HCT116 (cell line): ENCODE results near the gene LRRTM4. TPM values are rescaled to one million over a fixed set of nuclear protein-coding genes. Genes with fewer than 3 reads are reported as not detected.

Experiments used
- ATAC-seq: fragments of 200-7000 bp; cut with Tn5 transposase; 2 replicates; pipeline ENCODE4 v1.9.1; 2020; ENCODE audit warnings: mild to moderate bottlenecking, moderate library complexity
- BruUV-seq: library from RNA; stranded (reverse); fragments of 400-500 nt; replicated peaks from 2 replicates; lab custom pipeline; 2021; lab: Mats Ljungman, UMichigan
- CTCF ChIA-PET: fragments of 300-600 bp; sonication (Branson Sonifier 250); formaldehyde crosslinking; loops from one replicate; lab custom pipeline; 2021; ENCODE audit warnings: antibody characterized with exemption; lab: Charles Lee
- POLR2A ChIA-PET: fragments of 300-600, 350-600 bp; sonication (Branson Sonifier 250); formaldehyde crosslinking; loops from one replicate; lab custom pipeline; 2021; ENCODE audit warnings: antibody characterized with exemption; lab: Charles Lee
- RAD21 ChIA-PET, 2 experiments: fragments of 300-600 bp; sonication (Branson Sonifier 250); formaldehyde crosslinking; loops; one replicate each; lab custom pipeline; 2023; ENCODE audit warnings: low total read pairs in 2 of 2; ENCODE audit not compliant: uncharacterized antibody in 2 of 2, unreplicated experiment in 2 of 2, low non-redundant PET in 1 of 2; lab: Charles Lee
- DNase-seq: peaks from one replicate; pipeline ENCODE4 v3.0.0-alpha.2; 2010; ENCODE audit warnings: low read depth, low spot score
- H2AFZ ChIP-seq: fragments of 200-600 bp; shearing (Covaris generic), sonication (generic); 2 replicates; pipeline ENCODE4 v1.6.1; 2017; ENCODE audit warnings: low read depth, mixed run types, mixed read lengths, antibody characterized with exemption, low read length; ENCODE audit not compliant: poor library complexity, severe bottlenecking
- H3K27ac ChIP-seq: 2 replicates; pipeline ENCODE4 v1.5.1; 2012; ENCODE audit warnings: low read depth, low read length
- H3K27me3 ChIP-seq: fragments of 200-600 bp; sonication (generic); 2 replicates; pipeline ENCODE4 v1.6.1; 2016; ENCODE audit warnings: mixed run types, low read length, mixed read lengths; ENCODE audit not compliant: insufficient read depth
- H3K36me3 ChIP-seq, 2 experiments: fragments of 200-500 bp in 1 of 2; fragments of 200-600 bp in 1 of 2; sonication (Bioruptor generic) in 1 of 2; sonication (generic) in 1 of 2; 2 replicates each; pipeline versions ENCODE4 v1.5.1 to v1.6.1; 2014 to 2016; ENCODE audit warnings: low read length in 2 of 2, inconsistent platforms in 1 of 2, mixed read lengths in 1 of 2, mixed run types in 1 of 2; ENCODE audit not compliant: insufficient read depth in 2 of 2, control insufficient read depth in 1 of 2
- H3K4me1 ChIP-seq, 2 experiments: fragments of 200-600 bp in 1 of 2; sonication (generic) in 1 of 2; 2 replicates each; pipeline versions ENCODE4 v1.5.1 to v1.6.1; 2012 to 2017; ENCODE audit warnings: low read length in 2 of 2, inconsistent platforms in 1 of 2, mild to moderate bottlenecking in 1 of 2, mixed read lengths in 1 of 2, mixed run types in 1 of 2, moderate library complexity in 1 of 2; ENCODE audit not compliant: insufficient read depth in 2 of 2, control insufficient read depth in 1 of 2
- H3K4me2 ChIP-seq: fragments of 200-600 bp; sonication (generic); 2 replicates; pipeline ENCODE4 v1.6.1; 2017; ENCODE audit warnings: mixed run types, low read length, mixed read lengths
- H3K4me3 ChIP-seq, 2 experiments: fragments of 200-600 bp in 1 of 2; sonication (generic) in 1 of 2; replicated peaks in 1 of 2; 2 replicates each; pipeline ENCODE4 v1.5.1; 2011 to 2016; ENCODE audit warnings: low read length in 2 of 2, control low read depth in 1 of 2, low read depth in 1 of 2, mild to moderate bottlenecking in 1 of 2, mixed read lengths in 1 of 2, mixed run types in 1 of 2
- H3K79me2 ChIP-seq: fragments of 200-600 bp; sonication (generic); 2 replicates; pipeline ENCODE4 v1.6.1; 2017; ENCODE audit warnings: mild to moderate bottlenecking, mixed run types, low read length, moderate library complexity, mixed read lengths; ENCODE audit not compliant: insufficient read depth
- H3K9ac ChIP-seq: fragments of 200-600 bp; sonication (generic); 2 replicates; pipeline ENCODE4 v1.6.1; 2016; ENCODE audit warnings: low read length, mixed read lengths
- H3K9me2 ChIP-seq: fragments of 200-600 bp; sonication (generic), shearing (Covaris generic); 2 replicates; pipeline ENCODE4 v1.6.1; 2017; ENCODE audit warnings: mixed run types, mild to moderate bottlenecking, moderate library complexity; ENCODE audit not compliant: insufficient read depth
- H3K9me3 ChIP-seq, 2 experiments: fragments of 200-500 bp in 1 of 2; fragments of 200-600 bp in 1 of 2; sonication (Bioruptor generic) in 1 of 2; sonication (generic) in 1 of 2; 2 replicates each; pipeline ENCODE4 v1.6.1; 2014 to 2017; ENCODE audit warnings: low read length in 2 of 2, mixed read lengths in 2 of 2, inconsistent platforms in 1 of 2, low read depth in 1 of 2, mild to moderate bottlenecking in 1 of 2, mixed run types in 1 of 2, moderate library complexity in 1 of 2; ENCODE audit not compliant: control insufficient read depth in 1 of 2, insufficient read depth in 1 of 2
- H4K20me1 ChIP-seq: fragments of 200-600 bp; sonication (generic), shearing (Covaris generic); 2 replicates; pipeline ENCODE4 v1.6.1; 2017; ENCODE audit warnings: mixed run types, mild to moderate bottlenecking, moderate library complexity; ENCODE audit not compliant: insufficient read depth
- CBX3 ChIP-seq: IDR thresholded peaks from 2 replicates; pipeline ENCODE4 v1.6.1; 2012; ENCODE audit warnings: low read depth
- CEBPB ChIP-seq: IDR thresholded peaks from 2 replicates; pipeline ENCODE4 v1.6.1; 2012; ENCODE audit warnings: low read depth
- CTCF ChIP-seq, 3 experiments: fragments of 200-600 bp in 1 of 3; sonication (generic) in 1 of 3; IDR thresholded peaks in 2 of 3; conservative IDR thresholded peaks in 1 of 3; 2 replicates each; pipeline ENCODE4 v1.5.1; 2012 to 2017; ENCODE audit warnings: low read depth in 2 of 3, low read length in 2 of 3, antibody characterized with exemption in 1 of 3, borderline replicate concordance in 1 of 3, control low read depth in 1 of 3, mild to moderate bottlenecking in 1 of 3, mixed read lengths in 1 of 3, mixed run types in 1 of 3, moderate library complexity in 1 of 3; ENCODE audit not compliant: insufficient read depth in 1 of 3
- ELF1 ChIP-seq: IDR thresholded peaks from 2 replicates; pipeline ENCODE4 v1.6.1; 2012; ENCODE audit warnings: low read depth, borderline replicate concordance
- EZH2 ChIP-seq: fragments of 200-600 bp; sonication (generic); IDR thresholded peaks from 2 replicates; pipeline ENCODE4 v1.6.1; 2017; ENCODE audit warnings: antibody characterized with exemption, mixed run types
- EZH2phosphoT487 ChIP-seq: fragments of 200-600 bp; IDR thresholded peaks from 2 replicates; pipeline ENCODE4 v1.6.1; 2018; ENCODE audit warnings: antibody characterized with exemption, borderline replicate concordance
- FOSL1 ChIP-seq: IDR thresholded peaks from 2 replicates; pipeline ENCODE4 v1.6.1; 2012; ENCODE audit warnings: low read depth
- JUND ChIP-seq: IDR thresholded peaks from 2 replicates; pipeline ENCODE4 v1.6.1; 2012
- POLR2A ChIP-seq: IDR thresholded peaks from 2 replicates; pipeline ENCODE4 v1.7.0; 2011; ENCODE audit warnings: borderline replicate concordance; ENCODE audit not compliant: insufficient read depth, insufficient read length; ENCODE audit errors: extremely low read depth
- POLR2AphosphoS5 ChIP-seq: IDR thresholded peaks from 2 replicates; pipeline ENCODE4 v1.6.1; 2011; ENCODE audit warnings: mild to moderate bottlenecking, low read depth, low read length, moderate library complexity
- RAD21 ChIP-seq: IDR thresholded peaks from 2 replicates; pipeline ENCODE4 v1.6.1; 2012; ENCODE audit warnings: low read depth, mild to moderate bottlenecking
- SIN3A ChIP-seq: IDR thresholded peaks from 2 replicates; pipeline ENCODE4 v1.6.1; 2012; ENCODE audit warnings: low read depth
- SP1 ChIP-seq: IDR thresholded peaks from 2 replicates; pipeline ENCODE4 v1.6.1; 2012; ENCODE audit warnings: low read depth
- ZFX ChIP-seq: fragments of 450-650 bp; IDR thresholded peaks from 2 replicates; pipeline ENCODE4 v1.6.1; 2017
- ZNF274 ChIP-seq: fragments of 200-500 bp; sonication (Bioruptor generic); IDR thresholded peaks from 2 replicates; pipeline ENCODE4 v1.6.1; 2014; ENCODE audit warnings: mild to moderate bottlenecking, low read depth, low read length, inconsistent platforms
- intact Hi-C: fragments of 100-400 bp; cut with micrococcal nuclease; formaldehyde crosslinking; loops from 2 replicates; pipeline ENCODE4 v1.10.0; 2022
- total RNA-seq: library from RNA; stranded (reverse); gene quantifications from one replicate; pipeline ENCODE4 v1.2.1, GENCODE V29; 2021; ENCODE audit not compliant: unreplicated experiment
- TF ChIP-seq, protein P1 (sequence below): IDR thresholded peaks from 2 replicates; pipeline ENCODE4 v1.6.1; 2012
- TF ChIP-seq, protein P2 (sequence below): IDR thresholded peaks from 2 replicates; pipeline ENCODE4 v1.6.1; 2011; ENCODE audit warnings: mild to moderate bottlenecking, low read length, moderate library complexity; ENCODE audit not compliant: insufficient replicate concordance; ENCODE audit errors: extremely low read depth
- TF ChIP-seq, protein P3 (sequence below): IDR thresholded peaks from 2 replicates; pipeline ENCODE4 v1.6.1; 2012; ENCODE audit warnings: low read depth

LRRTM4 gene
- total RNA-seq, 1 experiment from 2014 or later = 0.25 TPM

DNA sequence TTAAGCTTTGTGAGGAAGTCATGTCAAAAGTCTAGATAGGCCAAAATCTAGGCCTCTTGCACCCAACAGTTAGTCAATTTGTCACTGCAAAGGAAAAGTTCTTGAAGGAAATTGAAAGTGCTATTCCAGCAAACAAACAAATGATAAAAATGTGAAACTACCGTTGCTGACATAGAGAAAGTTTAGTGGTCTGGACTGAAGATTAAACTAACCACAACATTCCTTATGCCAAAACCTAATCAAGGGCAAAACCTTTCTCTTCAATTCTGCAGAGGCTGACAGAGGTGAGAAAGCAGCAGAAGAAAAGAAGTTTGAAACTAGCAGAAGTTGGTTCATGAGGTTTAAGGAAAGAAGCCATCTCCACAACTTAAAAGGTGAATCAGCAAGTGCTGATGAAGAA, 44.0 kb upstream of the LRRTM4 start:
- CTCF ChIA-PET = no interaction called here
- intact Hi-C loops = no loop called here
- no peak for TF ChIP-seq EZH2phosphoT487
- TF ChIP-seq ELF1 = no peak
- TF ChIP-seq, protein P1, sequence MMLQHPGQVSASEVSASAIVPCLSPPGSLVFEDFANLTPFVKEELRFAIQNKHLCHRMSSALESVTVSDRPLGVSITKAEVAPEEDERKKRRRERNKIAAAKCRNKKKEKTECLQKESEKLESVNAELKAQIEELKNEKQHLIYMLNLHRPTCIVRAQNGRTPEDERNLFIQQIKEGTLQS = no peak
- TF ChIP-seq POLR2AphosphoS5 = no peak
- no peak for TF ChIP-seq SP1
- no peak for TF ChIP-seq CTCF (IDR thresholded peaks at IDR 0.05 in 2 of 3, conservative IDR thresholded peaks at IDR 0.05 in 1 of 3; ENCODE audit: borderline replicate concordance in 1 of 3, insufficient read depth in 1 of 3, low read depth in 2 of 3, low read length in 2 of 3)
- TF ChIP-seq ZFX = no peak
- no peak for TF ChIP-seq SIN3A
- TF ChIP-seq RAD21 = no peak
- no peak for TF ChIP-seq CEBPB
- TF ChIP-seq CBX3 = no peak
- TF ChIP-seq JUND = no peak
- TF ChIP-seq, protein P2, sequence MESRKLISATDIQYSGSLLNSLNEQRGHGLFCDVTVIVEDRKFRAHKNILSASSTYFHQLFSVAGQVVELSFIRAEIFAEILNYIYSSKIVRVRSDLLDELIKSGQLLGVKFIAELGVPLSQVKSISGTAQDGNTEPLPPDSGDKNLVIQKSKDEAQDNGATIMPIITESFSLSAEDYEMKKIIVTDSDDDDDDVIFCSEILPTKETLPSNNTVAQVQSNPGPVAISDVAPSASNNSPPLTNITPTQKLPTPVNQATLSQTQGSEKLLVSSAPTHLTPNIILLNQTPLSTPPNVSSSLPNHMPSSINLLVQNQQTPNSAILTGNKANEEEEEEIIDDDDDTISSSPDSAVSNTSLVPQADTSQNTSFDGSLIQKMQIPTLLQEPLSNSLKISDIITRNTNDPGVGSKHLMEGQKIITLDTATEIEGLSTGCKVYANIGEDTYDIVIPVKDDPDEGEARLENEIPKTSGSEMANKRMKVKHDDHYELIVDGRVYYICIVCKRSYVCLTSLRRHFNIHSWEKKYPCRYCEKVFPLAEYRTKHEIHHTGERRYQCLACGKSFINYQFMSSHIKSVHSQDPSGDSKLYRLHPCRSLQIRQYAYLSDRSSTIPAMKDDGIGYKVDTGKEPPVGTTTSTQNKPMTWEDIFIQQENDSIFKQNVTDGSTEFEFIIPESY = no peak
- TF ChIP-seq ZNF274 = no peak
- no peak for TF ChIP-seq EZH2
- no peak for TF ChIP-seq FOSL1
- TF ChIP-seq, protein P3, sequence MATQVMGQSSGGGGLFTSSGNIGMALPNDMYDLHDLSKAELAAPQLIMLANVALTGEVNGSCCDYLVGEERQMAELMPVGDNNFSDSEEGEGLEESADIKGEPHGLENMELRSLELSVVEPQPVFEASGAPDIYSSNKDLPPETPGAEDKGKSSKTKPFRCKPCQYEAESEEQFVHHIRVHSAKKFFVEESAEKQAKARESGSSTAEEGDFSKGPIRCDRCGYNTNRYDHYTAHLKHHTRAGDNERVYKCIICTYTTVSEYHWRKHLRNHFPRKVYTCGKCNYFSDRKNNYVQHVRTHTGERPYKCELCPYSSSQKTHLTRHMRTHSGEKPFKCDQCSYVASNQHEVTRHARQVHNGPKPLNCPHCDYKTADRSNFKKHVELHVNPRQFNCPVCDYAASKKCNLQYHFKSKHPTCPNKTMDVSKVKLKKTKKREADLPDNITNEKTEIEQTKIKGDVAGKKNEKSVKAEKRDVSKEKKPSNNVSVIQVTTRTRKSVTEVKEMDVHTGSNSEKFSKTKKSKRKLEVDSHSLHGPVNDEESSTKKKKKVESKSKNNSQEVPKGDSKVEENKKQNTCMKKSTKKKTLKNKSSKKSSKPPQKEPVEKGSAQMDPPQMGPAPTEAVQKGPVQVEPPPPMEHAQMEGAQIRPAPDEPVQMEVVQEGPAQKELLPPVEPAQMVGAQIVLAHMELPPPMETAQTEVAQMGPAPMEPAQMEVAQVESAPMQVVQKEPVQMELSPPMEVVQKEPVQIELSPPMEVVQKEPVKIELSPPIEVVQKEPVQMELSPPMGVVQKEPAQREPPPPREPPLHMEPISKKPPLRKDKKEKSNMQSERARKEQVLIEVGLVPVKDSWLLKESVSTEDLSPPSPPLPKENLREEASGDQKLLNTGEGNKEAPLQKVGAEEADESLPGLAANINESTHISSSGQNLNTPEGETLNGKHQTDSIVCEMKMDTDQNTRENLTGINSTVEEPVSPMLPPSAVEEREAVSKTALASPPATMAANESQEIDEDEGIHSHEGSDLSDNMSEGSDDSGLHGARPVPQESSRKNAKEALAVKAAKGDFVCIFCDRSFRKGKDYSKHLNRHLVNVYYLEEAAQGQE = no peak
- TF ChIP-seq POLR2A = no peak
- TF ChIP-seq, all 23 proteins: peak for 0

More for the DNA sequence above, 44.0 kb upstream of the LRRTM4 start:
- H2AFZ ChIP-seq = no peak overlapping the region
- no peaks in the 10 kb centered on the region for H3K36me3 ChIP-seq
- no peak overlapping the region for H3K4me2 ChIP-seq
- BruUV-seq = no TSS peak
- no peak overlapping the region for H3K4me3 ChIP-seq
- DNase-seq (no peak), ATAC-seq (no peak)
- H3K79me2 ChIP-seq = no peaks in the 10 kb centered on the region
- ChIA-PET POLR2A (no interaction called here), RAD21 (no interaction called here)
- no peak overlapping the region for H3K27ac ChIP-seq
- H3K27me3 ChIP-seq = no peaks in the 10 kb centered on the region
- no peaks in the 10 kb centered on the region for H4K20me1 ChIP-seq
- H3K9me3 ChIP-seq = peaks cover 16 to 18% of the 10 kb centered on the region in 2 experiments; a peak in 2 of 4 replicates
- no peaks in the 10 kb centered on the region for H3K9me2 ChIP-seq
- no peak overlapping the region for H3K9ac ChIP-seq
- no peaks in the 10 kb centered on the region for H3K4me1 ChIP-seq
